Left colon (tissue), 2 donors: ENCODE measurements around the gene DYRK1A. TPM values are rescaled to one million over a fixed set of nuclear protein-coding genes. Genes with fewer than 3 reads are reported as not detected.

Source experiments
- ATAC-seq: fragments of 200-7000 bp; cut with Tn5 transposase; one replicate; pipeline ENCODE4 v1.9.1; 2020; ENCODE audit warnings: mild to moderate bottlenecking, moderate library complexity
- DNase-seq, 2 donors: peaks; one replicate each; pipeline ENCODE4 v3.0.0-alpha.2; 2020
- intact Hi-C, 2 donors: fragments of 100-400 bp; cut with DNase I in 1 of 2; cut with micrococcal nuclease in 1 of 2; formaldehyde crosslinking; loops; one replicate each; pipeline versions ENCODE4 v1.11.2 to v1.14.0; 2022; cut with DNase I, micrococcal nuclease
- total RNA-seq, 2 donors: library from RNA; stranded (reverse); fragmentation: NEBNext Ultra II Directional; extraction: Animal tissue kit (Norgen Biotek cat#: 25700); gene quantifications; one replicate each; pipeline ENCODE4 v1.2.1, GENCODE V29; 2021
- donor health status: DM: no; HTN: no; CAD: no.
- donor health status: DM: yes; HTN: yes; CAD: no.

Gene DYRK1A
- total RNA-seq, 2 donors from 2014 or later, result 62.0 to 62.1 TPM

- ATAC-seq, result peak; percentile 43
- no peak for DNase-seq
- intact Hi-C loops, result loop anchor here in 1 of 2 donors (10.0 kb wide), 2 partner anchors 201 to 321 kb away; partner anchors contain the start of gene DYRK1A
Observed at GRCh38 chr21:37565530-37566223, 199.1 kb downstream of the DYRK1A start.

GRCh38 chr21:37566790-37567615 is 200.4 kb downstream of the DYRK1A start:
- intact Hi-C loops, result loop anchor here in 1 of 2 donors (10.0 kb wide), 2 partner anchors 202 to 322 kb away; partner anchors contain the start of gene DYRK1A
- DNase-seq (no peak), ATAC-seq (no peak)

GRCh38 chr21:37568415-37568814 is 201.8 kb downstream of the DYRK1A start:
- no peak for ATAC-seq
- DNase-seq, result no peak
- intact Hi-C loops, result loop anchor here in 1 of 2 donors (10.0 kb wide), 2 partner anchors 204 to 324 kb away; partner anchors contain the start of gene DYRK1A

- intact Hi-C loops, result loop anchor here in 1 of 2 donors (10.0 kb wide), 2 partner anchors 204 to 324 kb away; partner anchors contain the start of gene DYRK1A
- DNase-seq (no peak), ATAC-seq (no peak)
Observed at GRCh38 chr21:37568916-37569315, 202.3 kb downstream of the DYRK1A start.

- DNase-seq, result no peak
- no peak for ATAC-seq
- intact Hi-C loops, result no loop called here
Observed at GRCh38 chr21:37571442-37571841, 204.9 kb downstream of the DYRK1A start.

- no peak for ATAC-seq
- DNase-seq, result no peak
- intact Hi-C loops, result no loop called here
Observed at GRCh38 chr21:37574316-37574715, 207.7 kb downstream of the DYRK1A start.

GRCh38 chr21:37574751-37575150 is 208.2 kb downstream of the DYRK1A start:
- no peak for DNase-seq
- intact Hi-C loops, result no loop called here
- ATAC-seq, result no peak

GRCh38 chr21:37575580-37575979 is 209.0 kb downstream of the DYRK1A start:
- ATAC-seq (no peak), DNase-seq (no peak)
- intact Hi-C loops, result no loop called here

Other genes starting within 250 kb of the DYRK1A start
- 10 to 100 TPM; 67.8 to 69.6 TPM for gene VPS26C, start 99.4 kb upstream of the DYRK1A start, total RNA-seq